ENCODE results near the gene TNIK.

Gene TNIK

DNA sequence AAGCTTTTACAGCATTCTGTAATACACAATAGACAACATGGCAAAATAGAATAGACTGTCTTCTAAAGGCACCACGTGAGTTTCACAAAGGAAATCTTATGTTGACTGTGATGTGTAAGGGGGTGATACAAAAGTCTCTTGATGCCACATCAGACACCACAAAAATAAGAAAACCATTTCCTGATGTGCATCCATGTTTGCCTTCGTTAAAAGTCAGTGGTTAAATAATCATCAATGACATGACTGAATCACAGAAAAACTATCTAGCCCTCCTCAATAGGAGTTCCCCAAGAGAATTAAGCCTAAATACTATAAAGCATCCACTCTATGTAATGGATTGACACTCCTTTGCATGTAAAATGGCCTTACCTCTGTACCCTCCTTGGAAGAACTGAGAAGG is 235.0 kb downstream of the TNIK start:
- DNase-seq (ENCODE audit: low spot score), result no peak
- in situ Hi-C loops (cut with MboI; ENCODE audit: low pct_unique_long_range_greater_than_20kb, low sequenced_read_pairs, unreplicated experiment), result no loop called here
- TF ChIP-seq CTCF (IDR thresholded peaks at IDR 0.05; ENCODE audit: extremely low read depth, insufficient read depth, missing control alignments), result no peak

DNA sequence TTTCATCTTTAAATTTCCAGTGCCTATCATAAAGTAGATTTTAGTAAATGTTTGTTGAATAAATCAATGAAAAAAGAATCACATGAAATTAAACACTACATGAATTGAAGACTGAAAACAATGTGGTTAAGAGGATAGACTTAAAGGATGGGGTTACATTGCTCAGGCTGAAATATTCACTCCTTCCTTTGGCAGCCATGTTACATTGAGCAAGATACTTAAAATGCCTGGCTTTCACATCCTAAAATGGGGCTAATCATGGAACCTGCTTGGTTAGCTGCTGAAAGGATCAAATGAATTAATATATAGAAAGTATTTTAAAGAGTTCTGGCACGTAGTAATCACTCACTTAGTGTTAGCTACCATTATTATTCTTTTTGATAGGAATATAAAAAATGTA is 236.8 kb downstream of the TNIK start:
- no peak for DNase-seq (ENCODE audit: low spot score)
- in situ Hi-C loops (cut with MboI; ENCODE audit: low pct_unique_long_range_greater_than_20kb, low sequenced_read_pairs, unreplicated experiment), result no loop called here
- no peak for TF ChIP-seq CTCF (IDR thresholded peaks at IDR 0.05; ENCODE audit: extremely low read depth, insufficient read depth, missing control alignments)

DNA sequence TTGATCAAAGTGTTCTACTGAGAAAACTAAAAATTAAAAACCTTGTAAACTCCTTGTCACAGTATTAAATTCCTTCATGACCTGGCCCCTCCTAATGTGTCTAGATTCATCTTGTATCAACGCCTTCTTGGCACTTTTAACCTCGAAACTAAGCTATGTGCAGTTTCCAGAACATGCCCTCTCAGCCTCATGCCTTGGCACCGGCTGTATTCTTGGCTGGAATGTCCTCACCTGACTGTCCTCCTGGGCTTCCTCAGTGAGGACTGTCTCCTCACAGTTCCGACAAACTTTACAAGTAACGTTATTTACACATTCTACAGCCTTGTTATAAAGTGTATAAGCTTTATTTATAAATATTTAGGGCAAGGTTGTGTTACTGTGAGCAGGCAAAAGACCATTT is 237.2 kb downstream of the TNIK start:
- no peak for TF ChIP-seq CTCF (IDR thresholded peaks at IDR 0.05; ENCODE audit: extremely low read depth, insufficient read depth, missing control alignments)
- no peak for DNase-seq (ENCODE audit: low spot score)
- in situ Hi-C loops (cut with MboI; ENCODE audit: low pct_unique_long_range_greater_than_20kb, low sequenced_read_pairs, unreplicated experiment), result no loop called here

DNA sequence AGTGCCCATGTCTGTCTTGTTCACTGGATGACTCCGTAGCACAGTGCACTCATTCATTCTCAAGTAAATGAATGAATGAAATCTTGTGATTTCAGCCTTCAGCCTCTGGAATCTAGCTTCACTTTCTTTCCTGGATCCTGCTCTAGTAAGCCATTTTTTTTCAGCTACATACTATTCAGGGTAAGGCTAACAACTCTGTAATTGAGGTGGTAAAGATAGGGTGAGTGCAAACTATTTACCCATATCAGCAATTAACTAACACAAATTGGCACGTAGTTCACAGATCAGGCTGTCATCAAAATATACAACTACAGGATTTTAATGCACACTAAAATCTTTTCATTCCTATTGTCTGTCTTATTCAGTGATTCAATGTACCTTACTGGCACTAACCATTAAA is 238.6 kb downstream of the TNIK start:
- in situ Hi-C loops (cut with MboI; ENCODE audit: low pct_unique_long_range_greater_than_20kb, low sequenced_read_pairs, unreplicated experiment), result no loop called here
- TF ChIP-seq CTCF (IDR thresholded peaks at IDR 0.05; ENCODE audit: extremely low read depth, insufficient read depth, missing control alignments), result no peak
- no peak for DNase-seq (ENCODE audit: low spot score)

GRCh38 chr3:171221104-171221503 is 239.1 kb downstream of the TNIK start:
- in situ Hi-C loops (cut with MboI; ENCODE audit: low pct_unique_long_range_greater_than_20kb, low sequenced_read_pairs, unreplicated experiment), result no loop called here

DNA sequence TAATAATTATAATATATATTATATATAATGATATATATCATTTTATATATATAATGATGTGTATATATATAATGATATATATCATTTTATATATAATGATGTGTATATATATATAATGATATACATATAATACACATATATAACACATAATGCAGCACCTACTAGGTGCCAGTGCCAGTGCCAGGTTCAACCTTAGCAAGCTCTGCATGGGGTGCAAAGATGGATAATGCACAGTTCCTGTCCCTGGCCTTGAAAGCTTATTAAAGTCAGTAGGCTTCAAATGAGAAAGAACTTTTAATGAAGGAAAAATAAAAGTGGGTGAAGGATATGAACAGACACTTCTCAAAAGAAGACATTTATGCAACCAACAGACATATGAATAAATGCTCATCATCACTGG is 240.9 kb downstream of the TNIK start:
- TF ChIP-seq CTCF (IDR thresholded peaks at IDR 0.05; ENCODE audit: extremely low read depth, insufficient read depth, missing control alignments), result no peak
- DNase-seq (ENCODE audit: low spot score), result no peak
- in situ Hi-C loops (cut with MboI; ENCODE audit: low pct_unique_long_range_greater_than_20kb, low sequenced_read_pairs, unreplicated experiment), result no loop called here

More at GRCh38 chr3:171221104-171221503, 239.1 kb downstream of the TNIK start:
- no peak for DNase-seq (ENCODE audit: low spot score)
- TF ChIP-seq CTCF (IDR thresholded peaks at IDR 0.05; ENCODE audit: extremely low read depth, insufficient read depth, missing control alignments), result no peak

DNA sequence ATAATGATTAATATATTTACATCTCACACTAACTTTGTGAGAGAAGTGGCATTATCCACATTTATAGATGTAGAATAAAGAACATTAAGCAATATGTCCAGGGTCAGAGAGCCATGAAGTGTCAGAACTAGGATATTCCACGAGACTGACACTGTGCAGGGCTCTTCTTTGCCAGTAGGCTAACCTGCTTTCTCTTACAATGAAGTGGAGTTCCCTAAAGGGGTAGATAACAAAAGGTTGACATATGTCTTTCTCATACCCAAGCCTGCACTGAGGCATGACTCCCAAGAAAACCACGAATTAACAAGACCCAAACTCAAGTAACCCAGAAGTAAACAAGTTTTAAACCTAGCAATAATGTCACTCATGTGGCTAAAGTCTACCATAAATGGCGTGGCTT is 242.1 kb downstream of the TNIK start:
- no peak for DNase-seq (ENCODE audit: low spot score)
- in situ Hi-C loops (cut with MboI; ENCODE audit: low pct_unique_long_range_greater_than_20kb, low sequenced_read_pairs, unreplicated experiment), result no loop called here
- TF ChIP-seq CTCF (IDR thresholded peaks at IDR 0.05; ENCODE audit: extremely low read depth, insufficient read depth, missing control alignments), result no peak
